ENCODE measurements around the gene ODR4. TPM values are rescaled to one million over a fixed set of nuclear protein-coding genes. Genes with fewer than 3 reads are reported as not detected.
"Not testable (repeated sequence)": the region's sequence is repeated elsewhere in the genome, so short reads cannot be mapped to it uniquely, and the experiment has no call there.

ODR4 gene
- total RNA-seq, 1 donor, result 13.8 TPM

- Histone ChIP-seq H3K79me2 (ENCODE audit: insufficient read depth, low read length) (no peaks in the 10 kb centered on the region), H4K20me1 (ENCODE audit: insufficient read depth, low read length) (no peaks in the 10 kb centered on the region), H2AFZ (ENCODE audit: low read length) (no peak within 1 kb of the TSS), H3K27ac (ENCODE audit: low read depth, low read length) (no peak within 1 kb of the TSS), H3K27me3 (ENCODE audit: insufficient read depth, low read length) (no peaks in the 10 kb centered on the region), H3K4me3 (ENCODE audit: insufficient read depth, low read length) (no peak within 1 kb of the TSS), H3K4me2 (ENCODE audit: insufficient read depth, low read length) (no peak within 1 kb of the TSS), H3K36me3 (ENCODE audit: insufficient read depth, low read length) (no peaks in the 10 kb centered on the region), H3K9me3 (ENCODE audit: low read depth, low read length) (no peaks in the 10 kb centered on the region), H3K4me1 (ENCODE audit: insufficient read depth, low read length) (peaks cover 8% of the 10 kb centered on the region)
- DNase-seq (ENCODE audit: insufficient read length, low spot score, missing footprints), result no peak
- no peak for TF ChIP-seq CTCF (IDR thresholded peaks at IDR 0.05; ENCODE audit: extremely low read depth, low read depth, low read length)
These were observed 85.4 kb downstream of the ODR4 start, which contains the start of gene PDC for GRCh38 chr1:186461014-186461413. PDC (minus strand) TSS chr1:186461114; CDS start chr1:186449459, 11,655 bp downstream.

GRCh38 chr1:186463511-186463910, 87.9 kb downstream of the ODR4 start:
- H3K27me3 ChIP-seq (ENCODE audit: insufficient read depth, low read length), result no peaks in the 10 kb centered on the region
- no peaks in the 10 kb centered on the region for H3K9me3 ChIP-seq (ENCODE audit: low read depth, low read length)
- no peak for TF ChIP-seq CTCF (IDR thresholded peaks at IDR 0.05; ENCODE audit: extremely low read depth, low read depth, low read length)
- no peak overlapping the region for H3K27ac ChIP-seq (ENCODE audit: low read depth, low read length)
- H3K4me1 ChIP-seq (ENCODE audit: insufficient read depth, low read length), result peaks cover 12% of the 10 kb centered on the region
- H4K20me1 ChIP-seq (ENCODE audit: insufficient read depth, low read length), result no peaks in the 10 kb centered on the region
- H3K4me2 ChIP-seq (ENCODE audit: insufficient read depth, low read length), result no peak overlapping the region
- no peak overlapping the region for H2AFZ ChIP-seq (ENCODE audit: low read length)
- no peak overlapping the region for H3K4me3 ChIP-seq (ENCODE audit: insufficient read depth, low read length)
- DNase-seq (ENCODE audit: insufficient read length, low spot score, missing footprints), result no peak
- no peaks in the 10 kb centered on the region for H3K79me2 ChIP-seq (ENCODE audit: insufficient read depth, low read length)
- no peaks in the 10 kb centered on the region for H3K36me3 ChIP-seq (ENCODE audit: insufficient read depth, low read length)

- no peaks in the 10 kb centered on the region for H3K36me3 ChIP-seq (ENCODE audit: insufficient read depth, low read length)
- H3K4me3 ChIP-seq (ENCODE audit: insufficient read depth, low read length), result no peak overlapping the region
- no peaks in the 10 kb centered on the region for H3K9me3 ChIP-seq (ENCODE audit: low read depth, low read length)
- H3K27ac ChIP-seq (ENCODE audit: low read depth, low read length), result no peak overlapping the region
- H4K20me1 ChIP-seq (ENCODE audit: insufficient read depth, low read length), result no peaks in the 10 kb centered on the region
- no peaks in the 10 kb centered on the region for H3K27me3 ChIP-seq (ENCODE audit: insufficient read depth, low read length)
- no peak overlapping the region for H3K4me2 ChIP-seq (ENCODE audit: insufficient read depth, low read length)
- DNase-seq (ENCODE audit: insufficient read length, low spot score, missing footprints), result no peak
- no peak for TF ChIP-seq CTCF (IDR thresholded peaks at IDR 0.05; ENCODE audit: extremely low read depth, low read depth, low read length)
- H3K79me2 ChIP-seq (ENCODE audit: insufficient read depth, low read length), result no peaks in the 10 kb centered on the region
- peaks cover 12% of the 10 kb centered on the region for H3K4me1 ChIP-seq (ENCODE audit: insufficient read depth, low read length)
- no peak overlapping the region for H2AFZ ChIP-seq (ENCODE audit: low read length)
These were observed 88.3 kb downstream of the ODR4 start for GRCh38 chr1:186463926-186464325.

- H3K9me3 ChIP-seq (ENCODE audit: low read depth, low read length); H3K4me3 ChIP-seq (ENCODE audit: insufficient read depth, low read length); H3K27me3 ChIP-seq (ENCODE audit: insufficient read depth, low read length); DNase-seq (ENCODE audit: insufficient read length, low spot score, missing footprints); H3K79me2 ChIP-seq (ENCODE audit: insufficient read depth, low read length); H3K36me3 ChIP-seq (ENCODE audit: insufficient read depth, low read length); H4K20me1 ChIP-seq (ENCODE audit: insufficient read depth, low read length): not testable (repeated sequence)
- peaks cover 12% of the 10 kb centered on the region for H3K4me1 ChIP-seq (ENCODE audit: insufficient read depth, low read length)
- peak overlapping the region; percentile 60 for H2AFZ ChIP-seq (ENCODE audit: low read length)
- peak overlapping the region; percentile 25 for H3K4me2 ChIP-seq (ENCODE audit: insufficient read depth, low read length)
- peak overlapping the region; percentile 17 for H3K27ac ChIP-seq (ENCODE audit: low read depth, low read length)
These were observed 89.9 kb downstream of the ODR4 start for GRCh38 chr1:186465491-186465890.

All from osteoblast (primary cell).